Kidney (tissue), 14 donors: ENCODE results near the gene C20orf204. TPM values are rescaled to one million over a fixed set of nuclear protein-coding genes. Genes with fewer than 3 reads are reported as not detected.

Source experiments
- DNase-seq, 5 donors: peaks; one replicate each; pipeline ENCODE4 v3.0.0-alpha.2; 2013 to 2020
- FAIRE-seq: peaks from 2 replicates; lab custom pipeline; 2012; peaks lifted over from hg19 to GRCh38; lab: Jason Lieb, UNC
- H3K27ac ChIP-seq, 2 donors: one replicate each; pipeline ENCODE4 v1.7.0; 2013; ENCODE audit warnings: low read depth in 2 of 2, low read length in 2 of 2, inconsistent platforms in 1 of 2
- H3K27me3 ChIP-seq: one replicate; pipeline ENCODE4 v1.7.1; 2013; ENCODE audit warnings: low read length, inconsistent platforms; ENCODE audit not compliant: control insufficient read depth, insufficient read depth
- H3K36me3 ChIP-seq, 3 donors: one replicate each; pipeline versions ENCODE4 v1.7.0 to v1.7.1; 2013; ENCODE audit warnings: low read length in 3 of 3, control low read depth in 1 of 3, inconsistent platforms in 1 of 3; ENCODE audit not compliant: insufficient read depth in 3 of 3, control insufficient read depth in 2 of 3
- H3K4me1 ChIP-seq, 3 donors: one replicate each; pipeline versions ENCODE4 v1.7.0 to v1.7.1; 2013; ENCODE audit warnings: low read length in 3 of 3, inconsistent platforms in 1 of 3, low read depth in 1 of 3; ENCODE audit not compliant: control insufficient read depth in 2 of 3, insufficient read depth in 2 of 3
- H3K4me3 ChIP-seq, 3 donors: one replicate each; pipeline versions ENCODE4 v1.7.0 to v1.8.1; 2013; ENCODE audit warnings: low read length in 3 of 3, control low read depth in 1 of 3, inconsistent platforms in 1 of 3
- H3K9ac ChIP-seq, 3 donors: one replicate each; pipeline versions ENCODE4 v1.7.0 to v1.7.1; 2013; ENCODE audit warnings: low read length in 3 of 3, control low read depth in 1 of 3, inconsistent platforms in 1 of 3
- H3K9me3 ChIP-seq, 3 donors: one replicate each; pipeline versions ENCODE4 v1.7.0 to v1.7.1; 2013; ENCODE audit warnings: low read length in 3 of 3, control low read depth in 1 of 3, inconsistent platforms in 1 of 3; ENCODE audit not compliant: control insufficient read depth in 2 of 3, insufficient read depth in 1 of 3
- intact Hi-C: fragments of 100-400 bp; cut with DNase I; formaldehyde crosslinking; loops from one replicate; pipeline ENCODE4 v1.11.1; 2022
- polyA plus RNA-seq: library from polyadenylated mRNA; stranded (reverse); fragments of 350-450 nt; fragmentation: Illumina TruSeq; extraction: RNeasy Lipid Tissue Mini Kit (QIAGEN cat#74804); gene quantifications from one replicate; pipeline ENCODE4 v1.2.3, GENCODE V29; 2014; ENCODE audit warnings: low read depth, low replicate concordance; ENCODE audit not compliant: insufficient read depth
- total RNA-seq: library from RNA; stranded (reverse); fragmentation: NEBNext Ultra II Directional; extraction: Animal tissue kit (Norgen Biotek cat#: 25700); gene quantifications from one replicate; pipeline ENCODE4 v1.2.1, GENCODE V29; 2021
- TF ChIP-seq, protein P1 (sequence below): IDR thresholded peaks from 3 replicates; pipeline ENCODE4 v1.5.1; 2012; ENCODE audit warnings: mild to moderate bottlenecking, moderate library complexity, borderline replicate concordance; ENCODE audit not compliant: insufficient read depth; ENCODE audit errors: extremely low read depth
- donor health status: control.
- donor health status: control.
- donor health status: control.
- donor health status: control.
- donor health status: control.
- donor health status: DM: yes; HTN: yes; CAD: no.
- donor health status: Normal renal cell carcinoma (clear cell type).

C20orf204 gene
- total and polyA plus RNA-seq, 2 donors from 2014 or later: 0.75 to 2.4 TPM

DNA sequence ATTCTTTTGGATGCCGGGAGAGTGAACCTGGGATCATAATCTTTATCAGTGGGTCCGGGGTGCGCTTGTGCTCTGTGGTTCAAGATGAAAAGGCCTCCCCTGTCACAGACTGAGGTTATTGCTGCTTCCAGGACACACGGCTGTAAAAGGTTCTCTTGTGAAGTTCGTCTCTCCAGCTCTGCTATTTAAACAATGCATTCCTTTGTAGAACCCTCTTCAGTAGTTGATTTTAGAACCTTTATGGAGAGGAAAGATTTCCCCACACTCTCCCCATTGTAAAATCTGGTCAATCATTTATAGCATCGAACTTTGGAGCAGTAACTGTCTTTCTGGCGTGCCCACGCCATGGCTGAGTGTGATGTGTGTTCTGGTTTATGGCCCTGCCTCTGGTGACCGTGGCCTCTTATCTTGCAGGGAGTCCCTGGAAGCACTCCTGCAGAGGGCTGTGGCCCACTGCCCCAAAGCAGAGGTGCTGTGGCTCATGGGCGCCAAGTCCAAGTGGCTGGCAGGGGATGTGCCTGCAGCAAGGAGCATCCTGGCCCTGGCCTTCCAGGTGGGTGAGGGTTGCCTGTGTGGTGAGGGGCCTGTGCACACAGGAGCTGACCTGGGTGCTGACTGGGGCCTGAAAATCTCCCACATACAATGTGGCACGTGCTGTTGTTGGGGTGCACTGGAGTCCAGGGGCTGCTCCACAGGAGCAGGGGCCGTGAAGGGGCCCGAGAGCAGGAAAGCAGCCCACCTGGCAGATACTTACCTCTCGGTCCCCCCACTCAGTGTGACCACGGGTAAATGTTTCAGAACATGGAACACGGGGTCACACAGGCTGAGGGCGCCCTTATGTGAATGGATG is 11.6 kb upstream of the C20orf204 start:
- DNase-seq: no peak
- H3K27ac ChIP-seq: no peak overlapping the region
- intact Hi-C loops: no loop called here
- H3K9me3 ChIP-seq: no peaks in the 10 kb centered on the region
- peaks cover 0 to 9% (median 2%) of the 10 kb centered on the region in 3 donors for H3K4me1 ChIP-seq
- H3K27me3 ChIP-seq: no peaks in the 10 kb centered on the region
- TF ChIP-seq, protein P1, sequence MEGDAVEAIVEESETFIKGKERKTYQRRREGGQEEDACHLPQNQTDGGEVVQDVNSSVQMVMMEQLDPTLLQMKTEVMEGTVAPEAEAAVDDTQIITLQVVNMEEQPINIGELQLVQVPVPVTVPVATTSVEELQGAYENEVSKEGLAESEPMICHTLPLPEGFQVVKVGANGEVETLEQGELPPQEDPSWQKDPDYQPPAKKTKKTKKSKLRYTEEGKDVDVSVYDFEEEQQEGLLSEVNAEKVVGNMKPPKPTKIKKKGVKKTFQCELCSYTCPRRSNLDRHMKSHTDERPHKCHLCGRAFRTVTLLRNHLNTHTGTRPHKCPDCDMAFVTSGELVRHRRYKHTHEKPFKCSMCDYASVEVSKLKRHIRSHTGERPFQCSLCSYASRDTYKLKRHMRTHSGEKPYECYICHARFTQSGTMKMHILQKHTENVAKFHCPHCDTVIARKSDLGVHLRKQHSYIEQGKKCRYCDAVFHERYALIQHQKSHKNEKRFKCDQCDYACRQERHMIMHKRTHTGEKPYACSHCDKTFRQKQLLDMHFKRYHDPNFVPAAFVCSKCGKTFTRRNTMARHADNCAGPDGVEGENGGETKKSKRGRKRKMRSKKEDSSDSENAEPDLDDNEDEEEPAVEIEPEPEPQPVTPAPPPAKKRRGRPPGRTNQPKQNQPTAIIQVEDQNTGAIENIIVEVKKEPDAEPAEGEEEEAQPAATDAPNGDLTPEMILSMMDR: no peak
- H3K9ac ChIP-seq: no peak overlapping the region
- H3K36me3 ChIP-seq: peaks cover 8 to 76% (median 48%) of the 10 kb centered on the region in 3 donors
- no peak overlapping the region for H3K4me3 ChIP-seq
- FAIRE-seq: no peak

DNA sequence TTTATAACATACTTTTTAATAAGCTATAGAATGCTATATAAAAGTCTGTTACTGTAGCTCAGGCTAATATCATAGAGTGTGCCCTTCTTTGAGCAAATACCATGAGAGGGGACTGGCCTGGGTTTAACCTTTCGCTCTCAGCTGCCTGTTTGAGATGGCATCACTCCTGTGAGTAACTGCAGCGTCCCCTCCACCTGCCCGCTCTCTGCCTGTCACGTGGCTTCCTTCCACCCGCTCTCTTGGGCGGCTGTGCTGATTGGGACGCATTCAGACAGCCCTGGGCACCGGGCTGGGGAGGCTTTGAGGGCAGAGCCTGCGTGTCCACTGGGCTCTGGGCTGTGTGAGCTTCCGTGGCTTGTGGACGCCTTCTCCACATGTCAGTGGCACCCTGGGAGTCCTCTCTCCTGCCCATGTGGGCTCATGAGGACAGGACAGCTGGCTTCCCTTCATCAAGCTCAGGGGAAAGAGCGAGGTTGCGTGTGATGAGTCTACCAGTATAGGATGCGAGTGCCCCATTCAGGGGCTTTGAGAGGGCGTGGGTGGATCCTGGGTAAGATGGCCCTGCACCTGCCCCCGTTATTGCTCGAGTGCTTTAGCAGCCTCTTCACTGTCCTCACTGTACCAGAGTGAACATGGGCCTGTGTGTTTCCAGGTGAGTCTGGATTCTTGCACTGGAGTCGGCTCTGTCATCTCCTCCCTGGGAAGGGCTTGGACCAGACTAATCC is 10.7 kb upstream of the C20orf204 start:
- no peak for DNase-seq
- TF ChIP-seq, protein P1: no peak

DNA sequence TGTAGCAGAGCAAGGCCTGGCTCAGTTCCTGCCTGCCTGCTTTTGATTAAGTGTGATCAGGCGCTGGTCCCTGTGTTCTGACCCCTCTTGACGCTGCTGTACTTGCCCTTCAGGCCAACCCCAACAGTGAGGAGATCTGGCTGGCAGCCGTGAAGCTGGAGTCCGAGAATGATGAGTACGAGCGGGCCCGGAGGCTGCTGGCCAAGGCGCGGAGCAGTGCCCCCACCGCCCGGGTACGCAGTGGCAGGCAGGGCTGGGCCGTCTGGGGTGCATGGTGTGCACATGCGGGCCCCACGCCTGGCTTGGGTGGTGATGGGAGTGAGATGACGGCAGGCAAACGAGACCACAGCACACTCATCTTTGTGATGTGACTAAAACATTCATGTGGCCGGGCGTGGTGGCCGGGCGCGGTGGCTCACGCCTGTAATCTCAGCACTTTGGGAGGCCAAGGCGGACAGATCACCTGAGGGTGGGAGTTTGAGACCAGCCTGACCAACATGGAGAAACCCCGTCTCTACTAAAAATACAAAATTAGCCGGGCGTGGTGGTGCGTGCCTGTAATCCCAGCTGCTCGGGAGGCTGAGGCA is 10.1 kb upstream of the C20orf204 start:
- no peaks in the 10 kb centered on the region for H3K27me3 ChIP-seq
- H3K9me3 ChIP-seq: no peaks in the 10 kb centered on the region
- H3K36me3 ChIP-seq: peaks cover 6 to 78% (median 47%) of the 10 kb centered on the region in 3 donors
- no peak overlapping the region for H3K9ac ChIP-seq
- no peak for DNase-seq
- no peak for FAIRE-seq
- peaks cover 0 to 9% (median 2%) of the 10 kb centered on the region in 3 donors for H3K4me1 ChIP-seq
- TF ChIP-seq, protein P1: no peak
- intact Hi-C loops: no loop called here
- no peak overlapping the region for H3K4me3 ChIP-seq
- no peak overlapping the region for H3K27ac ChIP-seq

More for the DNA sequence above, 10.7 kb upstream of the C20orf204 start:
- H3K9ac ChIP-seq: no peak overlapping the region
- H3K9me3 ChIP-seq: no peaks in the 10 kb centered on the region
- no peak overlapping the region for H3K4me3 ChIP-seq
- H3K27ac ChIP-seq: no peak overlapping the region
- FAIRE-seq: no peak
- H3K4me1 ChIP-seq: peaks cover 0 to 9% (median 2%) of the 10 kb centered on the region in 3 donors
- intact Hi-C loops: no loop called here
- peaks cover 6 to 75% (median 44%) of the 10 kb centered on the region in 3 donors for H3K36me3 ChIP-seq
- no peaks in the 10 kb centered on the region for H3K27me3 ChIP-seq
